IMR-90 (cell line): ENCODE data around the gene VEGFA. TPM values are rescaled to one million over a fixed set of nuclear protein-coding genes. Genes with fewer than 3 reads are reported as not detected.
A peak's percentile ranks its signal among the peaks of the same experiment; 100 is the strongest.

ENCODE experiments used
- ATAC-seq: fragments of 200-7000 bp; cut with Tn5 transposase; 2 replicates; pipeline ENCODE4 v1.9.1; 2020; ENCODE audit warnings: low read depth, mild to moderate bottlenecking, moderate library complexity
- BruUV-seq: library from RNA; stranded (reverse); fragments of 400-500 nt; replicated peaks from 2 replicates; lab custom pipeline; 2021; lab: Mats Ljungman, UMichigan
- CTCF ChIA-PET: fragments of 300-600 bp; formaldehyde crosslinking; extraction: SDS; loops from one replicate; lab custom pipeline; 2021; ENCODE audit warnings: antibody characterized with exemption; lab: Yijun Ruan, JAX
- POLR2A ChIA-PET: fragments of 300-600 bp; sonication (Branson Sonifier 250); formaldehyde crosslinking; loops from one replicate; lab custom pipeline; 2022; ENCODE audit warnings: antibody characterized with exemption; ENCODE audit not compliant: unreplicated experiment; lab: Charles Lee
- DNase-seq: peaks from one replicate; pipeline ENCODE4 v3.0.0; 2013
- H2AFZ ChIP-seq: replicated peaks from 2 replicates; pipeline ENCODE3; 2013; ENCODE audit warnings: low read length, mild to moderate bottlenecking; ENCODE audit not compliant: poor library complexity
- H2AK5ac ChIP-seq: 2 replicates; pipeline ENCODE4 v1.6.1; 2013; ENCODE audit warnings: low read depth, low read length, inconsistent platforms
- H2AK9ac ChIP-seq: replicated peaks from 2 replicates; pipeline ENCODE3; 2013; ENCODE audit warnings: mild to moderate bottlenecking, low read depth, low read length, moderate library complexity; ENCODE audit not compliant: poor library complexity
- H2BK120ac ChIP-seq: 2 replicates; pipeline ENCODE4 v1.6.1; 2013; ENCODE audit warnings: low read depth, low read length, inconsistent platforms
- H2BK15ac ChIP-seq: 3 replicates; pipeline ENCODE4 v1.6.1; 2013; ENCODE audit warnings: low read depth, low read length, inconsistent platforms
- H2BK20ac ChIP-seq: 2 replicates; pipeline ENCODE4 v1.6.1; 2013; ENCODE audit warnings: low read depth, mild to moderate bottlenecking, inconsistent platforms, low read length, moderate library complexity
- H2BK5ac ChIP-seq: 2 replicates; pipeline ENCODE4 v1.6.1; 2013; ENCODE audit warnings: mild to moderate bottlenecking, low read depth, low read length, inconsistent platforms; ENCODE audit not compliant: poor library complexity, severe bottlenecking
- H3K14ac ChIP-seq: replicated peaks from 2 replicates; pipeline ENCODE4 v1.6.1; 2013; ENCODE audit warnings: low read depth, low read length, inconsistent platforms
- H3K18ac ChIP-seq: 2 replicates; pipeline ENCODE4 v1.6.1; 2013; ENCODE audit warnings: low read depth, low read length, control low read depth
- H3K23ac ChIP-seq: 2 replicates; pipeline ENCODE4 v1.6.1; 2013; ENCODE audit warnings: low read depth, low read length, inconsistent platforms
- H3K27ac ChIP-seq: 2 replicates; pipeline ENCODE4 v1.5.1; 2013; ENCODE audit warnings: mild to moderate bottlenecking, control low read depth, low read length; ENCODE audit not compliant: insufficient read depth
- H3K27me3 ChIP-seq: 2 replicates; pipeline ENCODE4 v1.6.1; 2013; ENCODE audit warnings: low read length; ENCODE audit not compliant: control insufficient read depth, insufficient read depth
- H3K36me3 ChIP-seq: 2 replicates; pipeline ENCODE4 v1.6.1; 2013; ENCODE audit warnings: low read length, mixed read lengths; ENCODE audit not compliant: control insufficient read depth, insufficient read depth
- H3K4ac ChIP-seq: 2 replicates; pipeline ENCODE4 v1.6.1; 2013; ENCODE audit warnings: low read depth, low read length, inconsistent platforms
- H3K4me1 ChIP-seq: 2 replicates; pipeline ENCODE4 v1.6.1; 2013; ENCODE audit warnings: low read length, mixed read lengths; ENCODE audit not compliant: control insufficient read depth, insufficient read depth
- H3K4me2 ChIP-seq: 2 replicates; pipeline ENCODE4 v1.6.1; 2013; ENCODE audit warnings: low read depth, mild to moderate bottlenecking, control low read depth, low read length, moderate library complexity
- H3K4me3 ChIP-seq: 2 replicates; pipeline ENCODE4 v1.5.1; 2013; ENCODE audit warnings: low read depth, mild to moderate bottlenecking, control low read depth, low read length, moderate library complexity; ENCODE audit not compliant: insufficient read depth
- H3K56ac ChIP-seq: 2 replicates; pipeline ENCODE4 v1.6.1; 2013; ENCODE audit warnings: low read length, inconsistent platforms; ENCODE audit not compliant: insufficient read depth; ENCODE audit errors: extremely low read depth
- H3K79me1 ChIP-seq, 2 experiments: 2 replicates each; pipeline ENCODE4 v1.6.1; 2013; ENCODE audit warnings: low read length in 2 of 2, inconsistent platforms in 1 of 2, low read depth in 1 of 2
- H3K9ac ChIP-seq: 2 replicates; pipeline ENCODE4 v1.6.1; 2013; ENCODE audit warnings: low read depth, low read length, control low read depth
- H3K9me1 ChIP-seq: 2 replicates; pipeline ENCODE4 v1.6.1; 2013; ENCODE audit warnings: low read length, inconsistent platforms; ENCODE audit not compliant: insufficient read depth
- H3K9me3 ChIP-seq: 2 replicates; pipeline ENCODE4 v1.6.1; 2013; ENCODE audit warnings: low read length; ENCODE audit not compliant: control insufficient read depth, insufficient read depth
- H4K20me1 ChIP-seq: 2 replicates; pipeline ENCODE4 v1.6.1; 2013; ENCODE audit warnings: low read length, inconsistent platforms; ENCODE audit not compliant: insufficient read depth
- H4K5ac ChIP-seq: 2 replicates; pipeline ENCODE4 v1.6.1; 2013; ENCODE audit warnings: mild to moderate bottlenecking, low read depth, low read length, control low read depth
- H4K8ac ChIP-seq, 2 experiments: 2 replicates each; pipeline ENCODE4 v1.6.1; 2013; ENCODE audit warnings: low read depth in 2 of 2, low read length in 2 of 2, control low read depth in 1 of 2, inconsistent platforms in 1 of 2
- H4K91ac ChIP-seq: 2 replicates; pipeline ENCODE4 v1.6.1; 2013; ENCODE audit warnings: low read depth, low read length, inconsistent platforms; ENCODE audit not compliant: insufficient read depth
- CEBPB ChIP-seq: IDR thresholded peaks from 2 replicates; pipeline ENCODE4 v1.6.1; 2012; ENCODE audit warnings: low read depth, low read length, improper control_type of control experiment
- CHD1 ChIP-seq: IDR thresholded peaks from 2 replicates; pipeline ENCODE4 v1.6.1; 2012; ENCODE audit warnings: low read depth, low read length, improper control_type of control experiment
- ELK1 ChIP-seq: fragments of 150-350 bp; IDR thresholded peaks from 2 replicates; pipeline ENCODE4 v1.6.1; 2016; ENCODE audit warnings: low read depth, mild to moderate bottlenecking, low read length, moderate library complexity, borderline replicate concordance
- MAZ ChIP-seq: IDR thresholded peaks from 2 replicates; pipeline ENCODE4 v1.6.1; 2012; ENCODE audit warnings: low read depth, mild to moderate bottlenecking, low read length, improper control_type of control experiment, moderate library complexity, borderline replicate concordance
- RAD21 ChIP-seq: IDR thresholded peaks from 2 replicates; pipeline ENCODE4 v1.6.1; 2012; ENCODE audit warnings: low read length, improper control_type of control experiment
- SMC3 ChIP-seq: fragments of 150-350 bp; IDR thresholded peaks from 2 replicates; pipeline ENCODE4 v1.6.1; 2016; ENCODE audit warnings: low read depth, mild to moderate bottlenecking, antibody characterized with exemption, low read length, moderate library complexity
- WGBS, 2 experiments: methylation state at CpG; one replicate each; pipeline versions ENCODE4 v1.1.5 to v1.1.7; 2013; ENCODE audit warnings: missing lambda C conversion rate in 2 of 2; ENCODE audit not compliant: insufficient read length in 1 of 2; ENCODE audit errors: extremely low coverage in 2 of 2; 5-methylcytosine and 5-hydroxymethylcytosine counted together
- dilution Hi-C: fragments of 300-500 bp; cut with HindIII; formaldehyde crosslinking; loops from one replicate; pipeline ENCODE4 v1.14.3; 2018; ENCODE audit warnings: low sequenced_read_pairs; ENCODE audit not compliant: unreplicated experiment
- in situ Hi-C: fragments of 300-500 bp; cut with MboI; formaldehyde crosslinking; loops from 3 replicates; pipeline ENCODE4 v1.14.3; 2019; ENCODE audit warnings: low sequenced_read_pairs, inconsistent platforms, mixed read lengths
- intact Hi-C: fragments of 100-400 bp; cut with micrococcal nuclease; formaldehyde crosslinking; loops from 2 replicates; pipeline ENCODE4 v1.10.0; 2022
- polyA plus RNA-seq, 3 experiments: library from polyadenylated mRNA; depleted of rRNA; stranded (reverse); fragments of >200 nt; gene quantifications; 2 replicates each; pipeline ENCODE4 v1.2.3, GENCODE V29; 2012; ENCODE audit warnings: low replicate concordance in 1 of 3
- total RNA-seq: library from RNA; depleted of rRNA; stranded (reverse); fragments of >200 nt; gene quantifications from 2 replicates; pipeline ENCODE4 v1.2.3, GENCODE V29; 2012

Gene VEGFA
- total and polyA plus RNA-seq, 2 of the 4 experiments (the other 2 are of a cell fraction), result 190 to 234 TPM

- POLR2A ChIA-PET, result no interaction called here
Measured at GRCh38 chr6:43797919-43798318, 27.9 kb downstream of the VEGFA start.

More at GRCh38 chr6:43797919-43798318, 27.9 kb downstream of the VEGFA start:
- no peak overlapping the region for H3K4me2 ChIP-seq
- H3K18ac ChIP-seq, result no peak overlapping the region; the same call in 1 of the 2 replicates
- no peak overlapping the region for H3K23ac ChIP-seq
- no peak overlapping the region; a peak in 1 of 4 replicates for H4K8ac ChIP-seq
- H3K4me1 ChIP-seq, result peaks cover 23% of the 10 kb centered on the region
- H2BK20ac ChIP-seq, result peak overlapping the region; percentile 70; the same call in 1 of the 2 replicates
- in situ Hi-C loops (no loop called here), intact Hi-C loops (no loop called here), dilution Hi-C loops (no loop called here)
- BruUV-seq, result no TSS peak
- H3K9me3 ChIP-seq, result no peaks in the 10 kb centered on the region
- no peak overlapping the region for H2AK9ac ChIP-seq
- H3K4ac ChIP-seq, result peak overlapping the region; percentile 71
- H3K27ac ChIP-seq, result no peak overlapping the region
- no peak overlapping the region for H2AFZ ChIP-seq
- no peak overlapping the region for H2BK5ac ChIP-seq
- no peak overlapping the region for H4K5ac ChIP-seq
- no peak for TF ChIP-seq MAZ
- TF ChIP-seq RAD21, result no peak
- TF ChIP-seq CHD1, result no peak
- no peak for TF ChIP-seq ELK1
- no peak for TF ChIP-seq CEBPB
- no peak for TF ChIP-seq SMC3
- H3K9me1 ChIP-seq, result peaks cover 15% of the 10 kb centered on the region
- no peak for ATAC-seq
- no peak overlapping the region for H3K9ac ChIP-seq
- 95% methylated on average over 10 of the region's 11 CpGs; no CpG with 5 or more reads in 1 of the 2 experiments for WGBS, 2 experiments
- no peaks in the 10 kb centered on the region for H3K79me1 ChIP-seq
- peak overlapping the region; percentile 41; the same call in 1 of the 2 replicates for H2BK120ac ChIP-seq
- CTCF ChIA-PET, result no interaction called here
- peak overlapping the region; percentile 14; the same call in 1 of the 2 replicates for H4K91ac ChIP-seq
- H3K4me3 ChIP-seq, result no peak overlapping the region
- peak overlapping the region; percentile 68; the same call in 1 of the 2 replicates for H3K14ac ChIP-seq
- H2BK15ac ChIP-seq, result 0 out of 3 replicates have a peak overlapping the region, but pooled peaks have one; percentile 43
- peak overlapping the region; percentile 93 for H2AK5ac ChIP-seq
- H3K36me3 ChIP-seq, result no peaks in the 10 kb centered on the region
- DNase-seq, result no peak
- H3K56ac ChIP-seq, result no peak overlapping the region
- no peaks in the 10 kb centered on the region for H3K27me3 ChIP-seq
- H4K20me1 ChIP-seq, result no peaks in the 10 kb centered on the region
